GM20431 (cell line): ENCODE measurements around the gene PALM.

ENCODE experiments used
- in situ Hi-C: fragments of 300-500 bp; cut with MseI, MboI; formaldehyde crosslinking; loops from one replicate; pipeline ENCODE4 v1.15.0; 2020; ENCODE audit warnings: low sequenced_read_pairs; ENCODE audit not compliant: unreplicated experiment

PALM gene

GRCh38 chr19:793806-794205 is 85.1 kb downstream of the PALM start:
- in situ Hi-C loops = no loop called here

GRCh38 chr19:795073-795611 is 86.4 kb downstream of the PALM start:
- in situ Hi-C loops = no loop called here

GRCh38 chr19:795691-796581 is 87.2 kb downstream of the PALM start:
- in situ Hi-C loops = no loop called here

- in situ Hi-C loops = no loop called here
Observed at GRCh38 chr19:796692-797527, 88.2 kb downstream of the PALM start, which contains the start of gene PTBP1. Gene PTBP1 (plus strand): TSS chr19:797452. CDS start chr19:797498, 46 bp downstream.
